Lung (tissue), 12 donors: ENCODE measurements around the gene FLYWCH2. TPM values are rescaled to one million over a fixed set of nuclear protein-coding genes. Genes with fewer than 3 reads are reported as not detected.

Experiments used
- ATAC-seq: fragments of 200-7000 bp; cut with Tn5 transposase; one replicate; pipeline ENCODE4 v1.9.1; 2020; ENCODE audit warnings: moderate number of reproducible peaks; ENCODE audit not compliant: insufficient read depth, low FRiP score
- DNase-seq, 3 donors: peaks; one replicate each; pipeline ENCODE4 v3.0.0-alpha.2; 2013 to 2017
- H3K27ac ChIP-seq, 2 donors: one replicate each; pipeline ENCODE4 v1.5.1; 2013; ENCODE audit warnings: mild to moderate bottlenecking in 2 of 2, moderate library complexity in 2 of 2, control low read depth in 1 of 2, inconsistent platforms in 1 of 2, low read depth in 1 of 2, low read length in 1 of 2
- H3K27me3 ChIP-seq, 3 donors: one replicate each; pipeline ENCODE4 v1.5.1; 2013; ENCODE audit warnings: low read length in 2 of 3; ENCODE audit not compliant: control insufficient read depth in 3 of 3, insufficient read depth in 3 of 3
- H3K36me3 ChIP-seq, 4 donors: one replicate each; pipeline ENCODE4 v1.5.1; 2013; ENCODE audit warnings: low read length in 4 of 4, mild to moderate bottlenecking in 1 of 4, moderate library complexity in 1 of 4; ENCODE audit not compliant: control insufficient read depth in 4 of 4, insufficient read depth in 4 of 4
- H3K4me1 ChIP-seq, 5 donors: one replicate each; pipeline ENCODE4 v1.5.1; 2013; ENCODE audit warnings: low read length in 5 of 5, mild to moderate bottlenecking in 2 of 5, moderate library complexity in 1 of 5; ENCODE audit not compliant: control insufficient read depth in 5 of 5, insufficient read depth in 5 of 5
- H3K4me3 ChIP-seq: one replicate; pipeline ENCODE4 v1.5.1; 2013; ENCODE audit warnings: mild to moderate bottlenecking, control low read depth, moderate library complexity
- H3K9ac ChIP-seq, 2 donors: one replicate each; pipeline ENCODE4 v1.5.1; 2013; ENCODE audit warnings: low read length in 2 of 2, control low read depth in 1 of 2; ENCODE audit not compliant: insufficient read depth in 1 of 2
- H3K9me3 ChIP-seq, 4 donors: one replicate each; pipeline ENCODE4 v1.5.1; 2013; ENCODE audit warnings: low read length in 3 of 4, mild to moderate bottlenecking in 1 of 4, moderate library complexity in 1 of 4; ENCODE audit not compliant: control insufficient read depth in 4 of 4, insufficient read depth in 3 of 4
- CTCF ChIP-seq: IDR thresholded peaks from 2 replicates; pipeline ENCODE4 v1.5.1; 2012; ENCODE audit warnings: mild to moderate bottlenecking; ENCODE audit errors: control extremely low read depth, extremely low read depth
- WGBS, 2 donors: extraction: QIAGEN DNeasy Blood & Tissue Kit; methylation state at CpG; one replicate each; pipeline ENCODE4 v1.1.7; 2013; 5-methylcytosine and 5-hydroxymethylcytosine counted together
- polyA plus RNA-seq, 2 donors: library from polyadenylated mRNA; stranded (reverse); fragments of 200-250 nt; gene quantifications; one replicate each; pipeline ENCODE4 v1.2.1, GENCODE V29; 2013
- total RNA-seq, 2 donors: library from RNA; depleted of rRNA in 1 of 2; stranded (reverse); fragments of >200 nt in 1 of 2; gene quantifications; one replicate each; pipeline ENCODE4 v1.2.1, GENCODE V29; 2014 to 2021
- donor health status: control.
- donor health status: control.
- donor health status: Bipolar disorder and iron deficiency.
- donor health status: healthy.
- donor health status: DM: yes; HTN: yes; CAD: no.

FLYWCH2 gene
- total and polyA plus RNA-seq, 4 donors, result 26.7 to 40.6 (median 39.2) TPM

GRCh38 chr16:2898831-2899563 lies 16.0 kb downstream of the FLYWCH2 start:
- no peak for TF ChIP-seq CTCF
- DNase-seq, result no peak
- Histone ChIP-seq H3K27me3 (no peaks in the 10 kb centered on the region), H3K27ac (no peak overlapping the region), H3K9me3 (no peaks in the 10 kb centered on the region), H3K4me3 (no peak overlapping the region), H3K36me3 (peaks cover 0 to 32% (median 3%) of the 10 kb centered on the region in 4 donors), H3K4me1 (peaks cover 0 to 4% (median 2%) of the 10 kb centered on the region in 5 donors), H3K9ac (no peak overlapping the region)
- no peak for ATAC-seq
- 87 to 98% methylated on average over 10 of the region's 10 CpGs for WGBS, 2 donors

GRCh38 chr16:2899564-2900072 lies 16.6 kb downstream of the FLYWCH2 start:
- H3K27me3 ChIP-seq, result no peaks in the 10 kb centered on the region
- no peak for TF ChIP-seq CTCF

GRCh38 chr16:2900526-2901075 lies 17.6 kb downstream of the FLYWCH2 start:
- H3K9ac ChIP-seq, result no peak overlapping the region
- peaks cover 0 to 32% (median 2%) of the 10 kb centered on the region in 4 donors for H3K36me3 ChIP-seq
- TF ChIP-seq CTCF, result no peak

More at GRCh38 chr16:2899564-2900072, 16.6 kb downstream of the FLYWCH2 start:
- Histone ChIP-seq H3K4me1 (peaks cover 0 to 8% (median 3%) of the 10 kb centered on the region in 5 donors), H3K36me3 (peaks cover 0 to 32% (median 3%) of the 10 kb centered on the region in 4 donors), H3K4me3 (no peak overlapping the region), H3K27ac (no peak overlapping the region), H3K9me3 (no peaks in the 10 kb centered on the region), H3K9ac (no peak overlapping the region)
- DNase-seq, result no peak
- ATAC-seq, result no peak
- 93 to 94% methylated on average over 13 of the region's 13 CpGs for WGBS, 2 donors

More at GRCh38 chr16:2900526-2901075, 17.6 kb downstream of the FLYWCH2 start:
- ATAC-seq, result no peak
- Histone ChIP-seq H3K9me3 (no peaks in the 10 kb centered on the region), H3K27ac (no peak overlapping the region), H3K4me3 (no peak overlapping the region), H3K4me1 (peaks cover 0 to 12% (median 3%) of the 10 kb centered on the region in 5 donors), H3K27me3 (no peaks in the 10 kb centered on the region)
- no peak for DNase-seq
- 93 to 95% methylated on average over 15 of the region's 15 CpGs for WGBS, 2 donors
